Measurements from ENCODE around the gene UBLCP1. TPM values are rescaled to one million over a fixed set of nuclear protein-coding genes. Genes with fewer than 3 reads are reported as not detected.

UBLCP1 gene
- polyA plus RNA-seq, 1 donor from 2014 or later = 42.5 TPM

GRCh38 chr5:159318448-159318847 lies 55.4 kb downstream of the UBLCP1 start:
- Histone ChIP-seq H3K27me3 (ENCODE audit: insufficient read depth, low read depth, low read length) (no peaks in the 10 kb centered on the region), H3K4me2 (ENCODE audit: low read length) (no peak overlapping the region), H3K9me3 (ENCODE audit: low read length) (no peaks in the 10 kb centered on the region), H3K9me2 (ENCODE audit: insufficient read depth, low read length) (no peaks in the 10 kb centered on the region), H3K79me2 (replicated peaks; ENCODE audit: insufficient read depth, low read length) (no peaks in the 10 kb centered on the region), H4K20me1 (ENCODE audit: insufficient read depth) (no peaks in the 10 kb centered on the region), H3K27ac (ENCODE audit: low read length) (no peak overlapping the region), H3K36me3 (ENCODE audit: insufficient read depth, low read length) (no peaks in the 10 kb centered on the region), H3K9ac (ENCODE audit: low read length) (no peak overlapping the region), H3F3A (ENCODE audit: insufficient read depth, low read length, poor library complexity, severe bottlenecking) (no peaks in the 10 kb centered on the region), H3K4me3 (ENCODE audit: low read length) (no peak overlapping the region), H2AFZ (ENCODE audit: low read depth, low read length) (no peak overlapping the region)
- TF ChIP-seq SMC3 (conservative IDR thresholded peaks at IDR 0.05; ENCODE audit: poor library complexity) (no peak), TAF1 (IDR thresholded peaks at IDR 0.05; ENCODE audit: low read depth) (no peak), POLR2AphosphoS5 (IDR thresholded peaks at IDR 0.05) (no peak), REST (IDR thresholded peaks at IDR 0.05; ENCODE audit: borderline replicate concordance) (no peak), MXI1 (conservative IDR thresholded peaks at IDR 0.05; ENCODE audit: poor library complexity, severe bottlenecking) (no peak), EP300 (conservative IDR thresholded peaks at IDR 0.05; ENCODE audit: poor library complexity, severe bottlenecking) (no peak), RAD21 (conservative IDR thresholded peaks at IDR 0.05) (no peak)

GRCh38 chr5:159319363-159319762 lies 56.3 kb downstream of the UBLCP1 start:
- H3K4me2 ChIP-seq (ENCODE audit: low read length) = no peak overlapping the region
- H3K36me3 ChIP-seq (ENCODE audit: insufficient read depth, low read length) = no peaks in the 10 kb centered on the region
- no peak overlapping the region for H2AFZ ChIP-seq (ENCODE audit: low read depth, low read length)
- H3F3A ChIP-seq (ENCODE audit: insufficient read depth, low read length, poor library complexity, severe bottlenecking) = no peaks in the 10 kb centered on the region
- TF ChIP-seq REST (IDR thresholded peaks at IDR 0.05; ENCODE audit: borderline replicate concordance) (no peak), SMC3 (conservative IDR thresholded peaks at IDR 0.05; ENCODE audit: poor library complexity) (no peak), POLR2AphosphoS5 (IDR thresholded peaks at IDR 0.05) (no peak), EZH2 (IDR thresholded peaks at IDR 0.05; ENCODE audit: borderline replicate concordance, insufficient read depth, low read length, poor library complexity, severe bottlenecking) (no peak), TAF1 (IDR thresholded peaks at IDR 0.05; ENCODE audit: low read depth) (no peak), EP300 (conservative IDR thresholded peaks at IDR 0.05; ENCODE audit: poor library complexity, severe bottlenecking) (no peak), MXI1 (conservative IDR thresholded peaks at IDR 0.05; ENCODE audit: poor library complexity, severe bottlenecking) (no peak), RAD21 (conservative IDR thresholded peaks at IDR 0.05) (no peak), CTCF (IDR thresholded peaks at IDR 0.05; ENCODE audit: poor library complexity, severe bottlenecking) (no peak)
- H3K9me3 ChIP-seq (ENCODE audit: low read length) = no peaks in the 10 kb centered on the region
- no peaks in the 10 kb centered on the region for H4K20me1 ChIP-seq (ENCODE audit: insufficient read depth)
- no peaks in the 10 kb centered on the region for H3K27me3 ChIP-seq (ENCODE audit: insufficient read depth, low read depth, low read length)
- H3K9me2 ChIP-seq (ENCODE audit: insufficient read depth, low read length) = no peaks in the 10 kb centered on the region
- H3K27ac ChIP-seq (ENCODE audit: low read length) = no peak overlapping the region
- no peak overlapping the region for H3K9ac ChIP-seq (ENCODE audit: low read length)
- no peaks in the 10 kb centered on the region for H3K79me2 ChIP-seq (replicated peaks; ENCODE audit: insufficient read depth, low read length)
- H3K4me3 ChIP-seq (ENCODE audit: low read length) = no peak overlapping the region
